Prostate gland (tissue), 2 donors: Measurements from ENCODE around the gene HNRNPA3. TPM values are rescaled to one million over a fixed set of nuclear protein-coding genes. Genes with fewer than 3 reads are reported as not detected.

Source experiments
- DNase-seq: peaks from one replicate; pipeline ENCODE4 v3.0.0-alpha.2; 2019; ENCODE audit warnings: low spot score
- H3K27ac ChIP-seq, 2 donors: fragments of 200-600 bp; sonication (generic); 2 replicates each; pipeline ENCODE4 v1.5.1; 2017 to 2019
- H3K27me3 ChIP-seq: fragments of 200-600 bp; sonication (generic); replicated peaks from 2 replicates; pipeline ENCODE4 v1.5.1; 2019; ENCODE audit not compliant: insufficient read depth
- H3K36me3 ChIP-seq, 2 donors: fragments of 200-600 bp; sonication (generic); 1 replicate in 1 of 2; 2 replicates in 1 of 2; pipeline versions ENCODE4 v1.5.1 to v1.8.1; 2017 to 2019
- H3K4me1 ChIP-seq: fragments of 200-600 bp; sonication (generic); replicated peaks from 2 replicates; pipeline ENCODE4 v1.5.1; 2019
- H3K4me3 ChIP-seq, 2 donors: fragments of 200-600 bp; sonication (generic); 2 replicates each; pipeline ENCODE4 v1.5.1; 2017 to 2019
- H3K9me3 ChIP-seq: fragments of 200-600 bp; sonication (generic); 2 replicates; pipeline ENCODE4 v1.5.1; 2017
- POLR2A ChIP-seq: fragments of 450-650 bp; IDR thresholded peaks from one replicate; pipeline ENCODE4 v1.6.1; 2016; ENCODE audit warnings: antibody characterized with exemption, mild to moderate bottlenecking
- POLR2AphosphoS5 ChIP-seq: sonication (generic); formaldehyde crosslinking; IDR thresholded peaks from one replicate; pipeline ENCODE4 v1.6.1; 2017; ENCODE audit warnings: antibody characterized with exemption
- WGBS: methylation state at CpG from one replicate; pipeline ENCODE4 v1.1.5; 2018; 5-methylcytosine and 5-hydroxymethylcytosine counted together
- intact Hi-C: fragments of 100-400 bp; cut with DNase I; formaldehyde crosslinking; loops from one replicate; pipeline ENCODE4 v1.14.2; 2022
- total RNA-seq, 2 donors: library from RNA; depleted of rRNA; stranded (reverse); fragments of >200 nt; gene quantifications; one replicate each; pipeline ENCODE4 v1.1.0, GENCODE V29; 2016
- TF ChIP-seq, protein P1 (sequence below), 4 experiments: fragments of 200-600 bp in 2 of 4; fragments of 450-650 bp in 2 of 4; sonication (generic) in 2 of 4; IDR thresholded peaks; 1 replicate in 3 of 4; 2 replicates in 1 of 4; pipeline ENCODE4 v1.5.1; 2016 to 2019; ENCODE audit warnings: antibody characterized with exemption in 4 of 4, mild to moderate bottlenecking in 2 of 4, moderate library complexity in 2 of 4

Gene HNRNPA3
- total RNA-seq, 2 donors from 2014 or later: 56.5 to 57.0 TPM

- no peaks in the 10 kb centered on the region for H3K9me3 ChIP-seq
- no peaks in the 10 kb centered on the region for H3K36me3 ChIP-seq
- H3K4me1 ChIP-seq: peaks cover 5% of the 10 kb centered on the region
- H3K4me3 ChIP-seq: peak overlapping the region; percentile 95 to 99
- DNase-seq: no peak
- TF ChIP-seq POLR2AphosphoS5 (no peak), POLR2A (no peak)
- TF ChIP-seq, protein P1, sequence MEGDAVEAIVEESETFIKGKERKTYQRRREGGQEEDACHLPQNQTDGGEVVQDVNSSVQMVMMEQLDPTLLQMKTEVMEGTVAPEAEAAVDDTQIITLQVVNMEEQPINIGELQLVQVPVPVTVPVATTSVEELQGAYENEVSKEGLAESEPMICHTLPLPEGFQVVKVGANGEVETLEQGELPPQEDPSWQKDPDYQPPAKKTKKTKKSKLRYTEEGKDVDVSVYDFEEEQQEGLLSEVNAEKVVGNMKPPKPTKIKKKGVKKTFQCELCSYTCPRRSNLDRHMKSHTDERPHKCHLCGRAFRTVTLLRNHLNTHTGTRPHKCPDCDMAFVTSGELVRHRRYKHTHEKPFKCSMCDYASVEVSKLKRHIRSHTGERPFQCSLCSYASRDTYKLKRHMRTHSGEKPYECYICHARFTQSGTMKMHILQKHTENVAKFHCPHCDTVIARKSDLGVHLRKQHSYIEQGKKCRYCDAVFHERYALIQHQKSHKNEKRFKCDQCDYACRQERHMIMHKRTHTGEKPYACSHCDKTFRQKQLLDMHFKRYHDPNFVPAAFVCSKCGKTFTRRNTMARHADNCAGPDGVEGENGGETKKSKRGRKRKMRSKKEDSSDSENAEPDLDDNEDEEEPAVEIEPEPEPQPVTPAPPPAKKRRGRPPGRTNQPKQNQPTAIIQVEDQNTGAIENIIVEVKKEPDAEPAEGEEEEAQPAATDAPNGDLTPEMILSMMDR (IDR thresholded peaks at IDR 0.05): no peak
- H3K27me3 ChIP-seq: no peaks in the 10 kb centered on the region
- WGBS: 10% methylated on average over 5 of the region's 5 CpGs
- intact Hi-C loops: loop anchor here (2.0 to 10.0 kb wide), 3 partner anchors 71 to 153 kb away; no protein-coding TSS in a partner anchor
- peak overlapping the region; percentile 99 to 100 for H3K27ac ChIP-seq
Observed at GRCh38 chr2:177261116-177262060, 48.8 kb downstream of the HNRNPA3 start.

DNA sequence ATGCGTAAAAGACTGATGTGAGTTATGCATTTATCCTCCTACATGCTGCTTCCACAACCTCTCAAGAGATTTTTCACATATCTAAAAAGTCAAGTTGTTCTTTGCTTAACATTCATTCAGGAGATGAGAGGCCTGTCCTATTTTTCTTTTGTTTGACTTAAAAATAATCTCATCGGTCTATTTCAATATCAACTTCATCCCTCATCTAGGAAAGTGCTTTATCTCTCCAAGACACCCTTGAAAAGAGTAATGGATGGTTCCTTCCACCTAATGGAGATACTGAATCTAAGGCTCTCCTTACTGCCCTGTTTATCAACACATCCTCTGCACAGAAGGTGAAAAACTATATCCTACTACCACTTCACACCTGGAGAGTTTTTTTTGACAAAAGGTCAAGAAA, 49.5 kb downstream of the HNRNPA3 start:
- Histone ChIP-seq H3K27me3 (no peaks in the 10 kb centered on the region), H3K4me1 (peaks cover 5% of the 10 kb centered on the region), H3K36me3 (no peaks in the 10 kb centered on the region), H3K4me3 (peak overlapping the region; percentile 95 to 99), H3K9me3 (no peaks in the 10 kb centered on the region), H3K27ac (peak overlapping the region; percentile 99 to 100)
- DNase-seq: no peak
- WGBS: 9% methylated on average over 2 of the region's 2 CpGs
- TF ChIP-seq, protein P1 (IDR thresholded peaks at IDR 0.05): no peak
- peak; percentile 11 for TF ChIP-seq POLR2AphosphoS5
- intact Hi-C loops: loop anchor here (2.0 to 10.0 kb wide), 3 partner anchors 71 to 153 kb away; no protein-coding TSS in a partner anchor

DNA sequence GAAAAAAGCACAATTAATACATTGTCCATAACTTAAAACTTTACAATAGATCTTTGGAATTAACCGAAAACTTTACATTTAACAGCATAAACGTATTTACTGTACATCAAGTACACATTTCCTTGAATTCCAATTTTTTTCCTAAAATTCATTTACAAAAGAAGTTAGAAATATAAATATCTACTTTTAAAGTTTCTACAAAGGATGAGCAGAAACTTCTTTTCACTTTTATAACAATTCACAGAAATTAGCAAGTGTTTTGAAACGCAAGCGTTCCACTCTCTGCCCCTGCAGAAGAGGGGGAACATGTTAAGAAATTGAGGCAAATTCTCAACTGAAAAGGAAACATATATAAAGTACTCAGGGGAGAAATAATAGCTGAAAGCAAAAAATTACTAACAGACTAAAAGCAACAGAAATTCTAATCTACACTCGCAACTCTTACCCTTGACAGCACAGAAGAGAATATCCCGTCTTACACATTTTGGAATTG, 50.4 kb downstream of the HNRNPA3 start:
- H3K27me3 ChIP-seq: no peaks in the 10 kb centered on the region
- no peaks in the 10 kb centered on the region for H3K36me3 ChIP-seq
- no peak for DNase-seq
- no peaks in the 10 kb centered on the region for H3K9me3 ChIP-seq
- H3K4me3 ChIP-seq: peak overlapping the region; percentile 95 to 99
- H3K27ac ChIP-seq: peak overlapping the region; percentile 99 to 100
- no peaks in the 10 kb centered on the region for H3K4me1 ChIP-seq
- 3% methylated on average over 6 of the region's 6 CpGs for WGBS
- intact Hi-C loops: loop anchor here (1.0 to 10.0 kb wide), 4 partner anchors 51 to 152 kb away; partner anchors contain the start of gene HNRNPA3
- TF ChIP-seq, protein P1 (IDR thresholded peaks at IDR 0.05): no peak
- TF ChIP-seq POLR2A: no peak
- no peak for TF ChIP-seq POLR2AphosphoS5

DNA sequence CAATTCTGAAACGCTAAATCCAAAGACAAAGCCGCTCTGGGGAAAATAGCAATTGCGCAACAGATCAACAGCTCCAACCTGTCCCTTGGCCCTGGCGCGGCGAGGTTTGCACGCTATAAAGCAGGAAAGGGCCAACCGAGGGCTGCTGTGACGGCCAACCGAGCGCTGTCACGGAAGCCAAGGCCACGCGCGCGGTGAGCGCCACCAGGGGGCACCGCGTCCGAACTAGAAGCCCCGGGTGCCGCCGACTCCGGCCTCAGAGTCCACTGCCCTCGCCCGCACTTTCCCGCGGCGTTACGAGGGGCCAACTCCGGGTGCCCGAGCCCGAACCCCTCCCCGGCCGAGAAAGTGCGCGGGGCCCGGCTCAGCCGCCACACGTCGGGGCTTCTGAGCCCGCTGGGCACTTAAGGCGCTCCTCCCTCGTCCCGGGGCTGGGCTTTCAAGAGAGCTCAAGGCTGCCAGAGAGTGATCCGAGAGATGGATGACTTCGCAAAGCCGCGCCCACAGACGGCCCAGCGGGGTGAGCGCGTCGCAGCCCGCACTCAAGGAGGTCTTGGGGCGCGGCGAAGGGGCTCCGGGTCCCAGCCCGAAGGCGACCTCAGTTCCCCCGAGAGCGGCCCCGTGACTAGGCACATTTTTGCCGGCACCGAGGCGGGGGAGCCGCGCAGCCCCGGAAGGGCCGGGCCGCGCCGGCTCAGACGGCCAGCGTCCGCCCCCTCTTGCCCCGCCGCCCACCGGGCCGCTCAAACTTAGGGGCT, 51.0 kb downstream of the HNRNPA3 start:
- DNase-seq: peak; percentile 98
- intact Hi-C loops: loop anchor here (1.0 to 10.0 kb wide), 4 partner anchors 51 to 151 kb away; partner anchors contain the start of gene HNRNPA3
- no peaks in the 10 kb centered on the region for H3K4me1 ChIP-seq
- TF ChIP-seq, protein P1 (IDR thresholded peaks at IDR 0.05): peak; percentile 64 to 96 (median 91)
- TF ChIP-seq POLR2AphosphoS5 (peak; percentile 95), POLR2A (peak; percentile 65)
- no peaks in the 10 kb centered on the region for H3K27me3 ChIP-seq
- peak overlapping the region; percentile 99 to 100 for H3K27ac ChIP-seq
- under 1% methylated on average over 52 of the region's 81 CpGs for WGBS
- H3K9me3 ChIP-seq: no peaks in the 10 kb centered on the region
- H3K4me3 ChIP-seq: peak overlapping the region; percentile 95 to 99
- H3K36me3 ChIP-seq: no peaks in the 10 kb centered on the region
